PFSK-1 (cell line): ENCODE results near the gene BICD1.

Experiments used
- FOXP2 ChIP-seq: optimal IDR thresholded peaks from 2 replicates; pipeline ENCODE3; 2011; ENCODE audit warnings: borderline replicate concordance, control low read depth, inconsistent platforms; ENCODE audit not compliant: insufficient read depth; ENCODE audit errors: extremely low read length, extremely low read depth
- POLR2AphosphoS5 ChIP-seq: IDR thresholded peaks from 2 replicates; pipeline ENCODE4 v1.6.1; 2012; ENCODE audit warnings: low read depth, mild to moderate bottlenecking, control low read depth, low read length, moderate library complexity
- REST ChIP-seq, 2 experiments: IDR thresholded peaks; 2 replicates each; pipeline versions ENCODE4 v1.6.1 to v1.8.0; 2011 to 2012; ENCODE audit warnings: low read depth in 2 of 2, low read length in 2 of 2, control low read depth in 1 of 2, inconsistent platforms in 1 of 2, mild to moderate bottlenecking in 1 of 2, moderate library complexity in 1 of 2; ENCODE audit not compliant: insufficient read depth in 1 of 2
- SIN3A ChIP-seq: IDR thresholded peaks from 2 replicates; pipeline ENCODE4 v1.6.1; 2012; ENCODE audit warnings: mild to moderate bottlenecking, low read length, moderate library complexity, borderline replicate concordance; ENCODE audit not compliant: insufficient read depth
- TAF1 ChIP-seq: IDR thresholded peaks from 2 replicates; pipeline ENCODE4 v1.6.1; 2012; ENCODE audit warnings: low read length, control low read depth, borderline replicate concordance; ENCODE audit not compliant: insufficient read depth

The BICD1 gene

GRCh38 chr12:32084017-32084688, 22.5 kb upstream of the BICD1 start:
- TF ChIP-seq TAF1 (no peak), POLR2AphosphoS5 (no peak), SIN3A (no peak), FOXP2 (no peak), REST (IDR thresholded peaks at IDR 0.05; ENCODE audit: insufficient read depth in 1 of 2, low read depth in 2 of 2, low read length in 2 of 2) (no peak)

GRCh38 chr12:32084753-32085152, 21.9 kb upstream of the BICD1 start:
- TF ChIP-seq SIN3A, result no peak
- no peak for TF ChIP-seq POLR2AphosphoS5
- TF ChIP-seq REST (IDR thresholded peaks at IDR 0.05; ENCODE audit: insufficient read depth in 1 of 2, low read depth in 2 of 2, low read length in 2 of 2), result no peak
- no peak for TF ChIP-seq TAF1
- TF ChIP-seq FOXP2, result no peak

GRCh38 chr12:32087306-32087705, 19.3 kb upstream of the BICD1 start:
- TF ChIP-seq POLR2AphosphoS5, result no peak
- no peak for TF ChIP-seq SIN3A
- TF ChIP-seq REST (IDR thresholded peaks at IDR 0.05; ENCODE audit: insufficient read depth in 1 of 2, low read depth in 2 of 2, low read length in 2 of 2), result no peak
- no peak for TF ChIP-seq FOXP2
- TF ChIP-seq TAF1, result no peak

GRCh38 chr12:32089156-32089555, 17.5 kb upstream of the BICD1 start:
- TF ChIP-seq TAF1, result no peak
- TF ChIP-seq FOXP2, result no peak
- TF ChIP-seq POLR2AphosphoS5, result no peak
- TF ChIP-seq SIN3A, result no peak
- TF ChIP-seq REST (IDR thresholded peaks at IDR 0.05; ENCODE audit: insufficient read depth in 1 of 2, low read depth in 2 of 2, low read length in 2 of 2), result no peak
